ENCODE results near the gene SLC6A6.
A peak's percentile ranks its signal among the peaks of the same experiment; 100 is the strongest.

Gene SLC6A6

GRCh38 chr3:14470461-14470860 is 68.1 kb downstream of the SLC6A6 start:
- DNase-seq (ENCODE audit: low read depth) = no peak

- DNase-seq (ENCODE audit: low read depth) = no peak
Observed at GRCh38 chr3:14471016-14471415, 68.6 kb downstream of the SLC6A6 start.

GRCh38 chr3:14471690-14472089 is 69.3 kb downstream of the SLC6A6 start:
- no peak for DNase-seq (ENCODE audit: low read depth)

DNA sequence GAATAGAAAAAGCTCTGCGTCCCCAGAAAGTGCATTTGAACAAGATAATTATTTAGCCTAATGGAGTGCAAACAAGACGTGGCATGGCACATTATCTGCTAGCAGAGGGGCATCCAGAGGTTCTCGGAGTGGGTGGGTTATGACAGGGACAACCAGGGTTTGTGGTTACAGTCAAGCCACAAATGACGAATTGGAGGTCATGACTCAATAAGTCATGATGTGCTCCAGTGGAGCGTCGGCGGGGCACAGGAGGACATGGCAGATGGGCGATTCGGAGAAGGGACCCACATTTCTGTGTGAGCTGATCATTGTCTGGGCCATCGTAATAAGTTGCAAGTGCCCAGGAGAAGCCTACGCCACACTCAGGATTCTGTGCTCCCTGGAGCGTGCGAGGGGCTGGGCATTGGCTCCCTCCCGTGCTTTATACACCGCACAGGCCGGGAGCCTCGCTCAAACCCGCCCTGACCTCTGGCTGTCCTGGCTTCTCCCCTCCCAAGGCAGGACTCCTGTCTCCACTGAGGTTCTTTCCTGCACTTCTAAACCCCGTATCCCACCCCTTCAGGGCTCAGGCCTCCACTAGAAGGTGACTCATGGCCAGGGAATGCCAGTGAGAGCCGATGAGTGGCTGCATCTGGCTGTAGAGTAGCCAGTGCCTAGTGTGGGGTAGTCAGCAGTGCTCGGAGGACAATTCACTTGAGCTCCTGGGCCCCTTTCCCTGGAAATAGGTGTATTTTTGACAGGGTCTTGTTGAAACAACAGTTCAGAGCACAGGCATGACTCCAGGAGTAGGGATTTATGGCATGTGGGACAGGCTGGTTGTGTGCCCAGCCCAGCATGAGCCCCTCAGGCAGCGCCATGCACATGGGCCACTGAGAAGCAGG is 70.3 kb downstream of the SLC6A6 start:
- DNase-seq (ENCODE audit: low read depth) = peak; percentile 94

DNA sequence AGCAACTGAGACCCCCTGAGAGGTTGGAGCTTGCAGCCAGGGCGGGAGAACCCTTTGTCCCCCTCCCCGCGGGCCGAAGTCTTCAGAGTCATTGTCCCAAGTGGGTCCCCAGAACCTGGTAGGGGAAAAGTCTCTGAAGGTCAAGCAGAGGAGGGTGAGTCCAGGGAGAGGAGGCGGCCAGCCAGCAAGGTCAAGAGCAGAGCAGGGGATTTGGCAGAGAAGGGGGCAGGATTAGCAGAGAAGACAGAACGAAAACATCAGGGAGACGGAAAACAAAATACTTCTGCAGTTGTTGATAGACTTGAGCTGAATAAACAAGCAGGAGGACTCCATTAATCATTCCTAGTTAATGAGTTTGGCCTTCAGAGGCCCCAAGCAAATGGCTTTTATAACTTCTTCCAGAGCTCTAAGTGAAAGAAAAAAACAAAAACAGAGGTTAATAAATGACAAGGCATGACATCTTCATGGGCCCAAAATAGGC is 71.0 kb downstream of the SLC6A6 start:
- peak; percentile 41 for DNase-seq (ENCODE audit: low read depth)

DNA sequence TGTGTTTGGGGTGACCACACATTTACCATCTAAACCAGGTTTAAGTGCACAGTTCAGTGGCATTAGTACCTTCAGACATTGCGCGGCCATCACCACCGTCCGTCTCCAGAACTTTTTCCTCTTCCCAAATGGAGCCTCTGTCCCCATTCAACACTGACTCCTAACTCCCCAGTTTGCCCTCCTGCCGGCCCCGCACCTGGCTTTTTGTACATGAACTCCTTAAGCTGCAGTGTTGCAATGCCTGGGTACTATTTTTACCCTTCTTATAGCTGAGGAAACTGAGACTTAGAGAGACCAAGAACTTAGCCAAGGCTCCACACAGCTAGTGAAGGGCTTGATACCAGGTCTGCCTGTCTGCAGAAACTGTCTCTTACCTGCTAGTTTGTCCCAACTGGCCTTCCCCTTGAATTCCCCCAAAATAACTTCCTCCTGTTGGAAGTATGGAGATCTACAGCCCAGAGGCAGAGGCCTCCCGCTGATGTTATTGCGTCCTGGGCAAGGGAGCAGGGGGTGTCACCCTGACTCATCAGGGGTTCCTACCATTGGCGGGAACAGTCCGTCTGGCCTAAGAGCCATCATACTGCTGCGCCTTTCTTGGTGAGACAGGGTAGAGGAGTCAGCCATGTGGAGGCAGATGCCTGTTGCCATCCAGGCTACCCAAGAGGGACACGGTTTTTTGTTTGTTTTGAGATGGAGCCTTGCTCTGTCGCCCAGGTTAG is 72.1 kb downstream of the SLC6A6 start:
- peak; percentile 39 for DNase-seq (ENCODE audit: low read depth)

DNA sequence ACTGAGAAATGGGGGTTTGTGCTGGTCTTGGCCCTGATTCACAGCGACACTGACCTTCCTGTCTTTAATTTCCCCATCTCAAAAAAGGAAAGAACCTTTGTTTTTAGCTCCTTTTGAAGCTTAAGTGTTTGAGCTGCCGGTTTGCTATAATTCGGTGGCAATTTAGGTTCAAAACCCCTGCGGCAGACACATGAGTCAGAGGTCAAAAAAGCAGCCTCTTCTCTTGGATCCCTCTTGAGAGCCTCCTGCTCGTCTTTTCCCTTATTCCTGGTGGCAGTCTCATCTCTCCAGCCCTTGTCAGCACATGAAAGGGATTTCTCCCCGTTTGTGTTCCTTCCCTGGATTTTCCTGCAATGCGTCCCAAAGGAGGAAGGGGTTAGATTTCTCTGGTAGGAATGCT is 73.2 kb downstream of the SLC6A6 start:
- peak; percentile 47 for DNase-seq (ENCODE audit: low read depth)

DNA sequence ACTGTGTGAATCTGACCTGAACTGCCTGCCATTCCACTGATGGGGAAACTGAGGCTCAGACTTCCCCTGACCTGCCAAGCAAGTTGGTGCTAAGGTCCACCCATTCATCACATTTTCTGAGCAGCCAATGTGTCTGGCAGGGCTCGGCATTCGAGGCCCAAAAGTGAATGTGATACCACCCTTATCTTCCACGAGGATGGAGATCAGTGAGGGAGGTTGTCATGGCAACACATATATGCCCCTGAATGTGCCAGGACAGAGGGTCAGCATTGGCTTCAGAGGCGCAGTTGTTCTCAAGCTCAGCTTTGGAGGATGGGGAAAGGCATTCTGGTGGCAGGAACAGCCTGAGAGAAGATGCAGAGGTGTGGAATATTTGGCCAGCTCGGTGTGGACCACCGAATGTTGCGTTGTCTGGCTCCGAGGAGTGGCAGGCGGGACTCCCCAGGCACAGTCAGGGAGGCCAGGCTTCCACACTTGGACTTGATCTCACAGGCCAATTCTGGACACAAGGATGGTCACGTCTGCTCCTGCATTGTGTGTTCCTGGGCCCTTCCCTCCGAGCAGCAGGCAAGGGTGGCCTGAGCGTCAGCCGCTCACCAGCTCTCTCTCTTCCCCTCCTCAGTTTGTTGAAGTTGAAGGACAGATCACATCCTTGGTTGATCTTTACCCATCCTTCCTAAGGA is 74.3 kb downstream of the SLC6A6 start:
- no peak for DNase-seq (ENCODE audit: low read depth)

DNA sequence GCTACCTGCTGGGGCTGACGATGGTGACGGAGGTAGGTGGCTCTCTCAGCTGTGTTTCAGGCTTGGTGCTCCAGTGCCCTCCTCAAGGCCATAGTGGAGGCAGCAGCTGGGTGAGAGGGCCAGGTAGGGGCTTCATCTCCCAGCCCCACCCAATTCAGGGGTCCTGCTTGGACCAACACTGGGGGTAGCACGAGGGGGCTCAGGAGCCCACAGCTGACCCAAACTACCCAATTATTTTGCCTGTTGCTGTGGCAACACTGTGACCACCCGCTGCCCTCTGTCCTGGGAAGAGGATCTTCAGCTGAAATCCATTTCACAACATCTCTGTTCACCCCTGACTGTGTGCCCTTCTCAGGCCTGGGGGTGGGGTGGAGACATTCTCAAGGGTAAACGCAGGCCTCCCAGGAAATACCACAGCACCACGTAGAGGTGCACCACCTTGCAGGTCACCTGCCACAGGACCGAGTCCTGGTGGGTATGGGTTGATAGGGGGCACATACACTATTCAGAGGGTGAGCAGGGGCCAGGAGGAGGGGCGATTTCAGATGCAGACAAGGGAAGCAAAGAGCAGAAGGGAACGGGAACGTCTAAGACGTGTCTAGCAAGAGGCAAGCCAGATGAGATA is 75.0 kb downstream of the SLC6A6 start:
- no peak for DNase-seq (ENCODE audit: low read depth)

DNA sequence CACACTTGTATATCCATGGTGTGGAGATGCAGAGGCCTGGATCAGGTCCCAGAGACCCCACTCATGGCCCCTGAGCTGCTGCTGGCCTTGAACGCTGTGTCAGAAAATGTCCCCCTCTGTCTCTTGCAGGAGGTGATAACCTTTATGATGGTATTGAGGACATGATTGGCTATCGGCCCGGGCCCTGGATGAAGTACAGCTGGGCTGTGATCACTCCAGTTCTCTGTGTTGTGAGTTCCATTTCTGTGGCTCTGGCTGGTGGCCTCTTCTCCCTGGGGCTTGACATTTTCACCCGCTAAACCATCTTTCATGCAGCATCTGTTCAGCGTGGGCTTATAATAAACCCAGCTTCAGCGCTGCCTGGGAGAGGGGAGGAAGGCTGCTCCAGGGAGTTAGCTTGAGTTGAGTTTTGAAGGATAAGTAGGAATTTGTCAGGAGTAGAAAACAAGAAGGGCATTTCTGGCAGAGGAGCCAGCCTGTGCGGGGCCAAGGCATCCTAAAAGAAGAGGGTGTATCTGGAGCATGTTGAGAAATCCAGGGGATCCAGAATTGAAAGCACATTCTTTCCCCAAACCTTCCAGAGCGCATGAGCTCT is 76.6 kb downstream of the SLC6A6 start:
- DNase-seq (ENCODE audit: low read depth) = no peak

DNA sequence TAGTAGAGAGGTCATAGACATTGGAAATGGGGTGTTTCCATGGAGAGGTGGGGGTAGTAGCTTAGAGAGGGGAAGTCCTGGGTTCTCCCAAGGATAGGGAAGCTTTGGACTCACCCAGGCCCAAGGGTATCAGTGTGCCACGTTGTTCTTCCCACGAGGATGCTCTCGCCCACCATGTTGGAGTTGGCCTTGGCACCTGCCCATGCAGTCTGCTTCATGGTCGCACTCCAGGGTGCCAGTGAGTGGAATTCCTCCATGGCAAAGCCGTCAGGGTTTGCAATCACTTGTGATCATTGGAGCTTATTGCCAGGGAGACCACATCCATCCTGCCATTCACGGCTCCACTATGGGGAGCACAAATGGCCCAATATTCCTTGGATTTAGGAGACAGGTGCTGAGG is 77.2 kb downstream of the SLC6A6 start:
- DNase-seq (ENCODE audit: low read depth) = no peak

GRCh38 chr3:14480207-14481017 is 78.0 kb downstream of the SLC6A6 start:
- DNase-seq (ENCODE audit: low read depth) = peak; percentile 78

DNA sequence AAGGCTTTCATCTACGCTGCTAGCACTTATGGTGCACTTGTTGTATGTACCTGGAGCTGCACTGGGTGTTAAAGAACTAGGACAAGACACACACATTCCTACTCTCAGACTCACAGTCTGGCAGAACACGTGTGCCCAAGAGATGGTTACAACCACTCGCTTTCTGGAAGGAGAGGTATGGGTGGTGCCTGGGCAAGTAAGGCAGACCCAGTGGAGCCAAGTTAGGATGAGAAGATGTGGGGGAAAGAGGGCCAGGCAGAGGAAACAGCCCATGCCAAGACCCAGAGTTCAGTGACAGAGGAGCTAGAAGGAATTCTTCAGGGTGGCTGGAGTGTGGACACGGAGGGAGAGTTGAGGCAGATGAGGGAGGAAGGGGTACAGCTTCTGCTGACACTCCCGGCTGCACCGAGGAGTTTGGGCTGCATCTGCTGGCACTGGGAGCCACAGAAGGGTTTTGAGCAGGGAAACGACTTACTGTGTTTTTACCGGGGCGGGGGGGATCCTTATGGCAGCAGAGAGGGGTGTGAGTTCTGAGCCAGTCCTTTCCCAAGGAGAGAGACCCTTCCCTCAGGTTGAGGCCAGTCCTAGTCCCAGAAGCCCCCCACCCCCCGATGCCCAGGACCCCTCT is 78.7 kb downstream of the SLC6A6 start:
- no peak for DNase-seq (ENCODE audit: low read depth)

DNA sequence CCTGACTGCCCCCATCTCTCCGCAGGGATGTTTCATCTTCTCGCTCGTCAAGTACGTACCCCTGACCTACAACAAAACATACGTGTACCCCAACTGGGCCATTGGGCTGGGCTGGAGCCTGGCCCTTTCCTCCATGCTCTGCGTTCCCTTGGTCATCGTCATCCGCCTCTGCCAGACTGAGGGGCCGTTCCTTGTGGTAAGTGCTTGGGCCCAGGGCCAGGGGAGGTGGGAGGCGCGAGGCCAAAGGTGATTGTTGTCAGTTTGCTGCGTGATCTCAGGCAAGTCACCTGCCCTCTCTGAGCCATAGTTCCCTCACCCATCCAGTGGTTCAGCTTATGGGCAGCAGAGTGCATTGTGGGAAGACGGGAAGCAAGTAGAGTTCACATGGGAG is 79.2 kb downstream of the SLC6A6 start:
- DNase-seq (ENCODE audit: low read depth) = no peak

GRCh38 chr3:14482271-14482721 is 79.9 kb downstream of the SLC6A6 start:
- DNase-seq (ENCODE audit: low read depth) = no peak

GRCh38 chr3:14483286-14483685 is 80.9 kb downstream of the SLC6A6 start:
- no peak for DNase-seq (ENCODE audit: low read depth)

- DNase-seq (ENCODE audit: low read depth) = no peak
Observed at GRCh38 chr3:14484741-14485140, 82.3 kb downstream of the SLC6A6 start.

GRCh38 chr3:14485981-14486380 is 83.6 kb downstream of the SLC6A6 start:
- no peak for DNase-seq (ENCODE audit: low read depth)

- no peak for DNase-seq (ENCODE audit: low read depth)
Observed at GRCh38 chr3:14486460-14486859, 84.1 kb downstream of the SLC6A6 start.

- DNase-seq (ENCODE audit: low read depth) = no peak
Observed at GRCh38 chr3:14487086-14487485, 84.7 kb downstream of the SLC6A6 start.

Data from iris pigment epithelial cell (primary cell).